ENCODE results near the gene GAPVD1. TPM values are rescaled to one million over a fixed set of nuclear protein-coding genes. Genes with fewer than 3 reads are reported as not detected.

GAPVD1 gene
- total and polyA plus RNA-seq, 2 of the 8 experiments (the other 6 are each of a cell fraction or from before 2014, with no cell fraction given): 5.5 to 40.5 TPM

GRCh38 chr9:125397736-125398135 lies 136.1 kb downstream of the GAPVD1 start:
- WGBS, 2 experiments (ENCODE audit: extremely low coverage in 1 of 2, insufficient coverage in 1 of 2, insufficient read length in 1 of 2, insufficient replicate concordance in 2 of 2, low coverage in 1 of 2, low lambda C conversion rate in 2 of 2, missing lambda C conversion rate in 1 of 2): 94% methylated on average over 11 of the region's 11 CpGs; no CpG with 5 or more reads in 1 of the 2 experiments
- H3K4ac ChIP-seq (replicated peaks; ENCODE audit: insufficient read length, low read depth, low read length): no peak overlapping the region
- TF ChIP-seq BACH1 (IDR thresholded peaks at IDR 0.05; ENCODE audit: low read length) (no peak), YY1 (IDR thresholded peaks at IDR 0.05; ENCODE audit: low read depth, low read length) (peak; percentile 44; the same call in 1 of the 2 replicates)
- H4K5ac ChIP-seq (ENCODE audit: insufficient read length, low read depth, low read length): no peak overlapping the region
- no peak overlapping the region for H3K4me3 ChIP-seq (ENCODE audit: extremely low read depth in 1 of 4, insufficient read depth in 2 of 4, low read depth in 3 of 4, low read length in 4 of 4)
- no peak overlapping the region for H2AK5ac ChIP-seq (ENCODE audit: low read depth, low read length)
- no peaks in the 10 kb centered on the region for H3K79me1 ChIP-seq (ENCODE audit: low read depth, low read length)
- H4K8ac ChIP-seq (ENCODE audit: extremely low read depth, insufficient read depth, low read length): peak overlapping the region; percentile 79; the same call in 1 of the 2 replicates
- DNase-seq (ENCODE audit: low read depth in 1 of 2, low spot score in 2 of 2) (no peak), FAIRE-seq (no peak)
- H3K4me2 ChIP-seq (ENCODE audit: insufficient read depth in 1 of 2, low read depth in 2 of 2, low read length in 2 of 2): no peak overlapping the region
- no peak overlapping the region for H2BK15ac ChIP-seq (ENCODE audit: low read length)
- H4K20me1 ChIP-seq (replicated peaks in 1 of 2; ENCODE audit: control insufficient read depth in 1 of 2, insufficient read depth in 2 of 2, low read length in 2 of 2): no peaks in the 10 kb centered on the region
- H3K23ac ChIP-seq (ENCODE audit: insufficient read length): no peak overlapping the region
- CTCF ChIA-PET (ENCODE audit: partially characterized antibody): no interaction called here
- no peaks in the 10 kb centered on the region for H3K27me3 ChIP-seq (replicated peaks in 1 of 4; ENCODE audit: control insufficient read depth in 3 of 4, extremely low read depth in 1 of 4, insufficient read depth in 3 of 4, low read length in 3 of 4)
- H3K4me1 ChIP-seq (replicated peaks in 1 of 4; ENCODE audit: control insufficient read depth in 3 of 4, insufficient read depth in 4 of 4, low read length in 3 of 4): no peaks in the 10 kb centered on the region; a peak in 1 of 7 replicates
- no peak overlapping the region for H3K27ac ChIP-seq (ENCODE audit: low read depth, low read length)
- no peak overlapping the region for H2BK20ac ChIP-seq (ENCODE audit: low read length)
- no peak overlapping the region for H3K14ac ChIP-seq (ENCODE audit: insufficient read length)
- no peaks in the 10 kb centered on the region for H3K23me2 ChIP-seq (ENCODE audit: low read depth, low read length)
- H2AFZ ChIP-seq (ENCODE audit: low read length): no peak overlapping the region
- no peak overlapping the region for H3K18ac ChIP-seq (ENCODE audit: extremely low read depth, low read length)
- no peaks in the 10 kb centered on the region for H3K9me3 ChIP-seq (ENCODE audit: insufficient read depth in 2 of 2, low read depth in 1 of 2, low read length in 1 of 2)
- H3K36me3 ChIP-seq (ENCODE audit: control insufficient read depth in 2 of 4, insufficient read depth in 4 of 4, low read length in 3 of 4): no peaks in the 10 kb centered on the region
- no peak overlapping the region for H2BK120ac ChIP-seq (replicated peaks; ENCODE audit: low read depth, low read length)
- POLR2A ChIA-PET (ENCODE audit: partially characterized antibody): no interaction called here
- no peaks in the 10 kb centered on the region for H3K79me2 ChIP-seq (ENCODE audit: control insufficient read depth in 1 of 2, insufficient read depth in 2 of 2, low read length in 2 of 2)
- no peak overlapping the region for H3K56ac ChIP-seq (replicated peaks; ENCODE audit: insufficient read length, low read depth, low read length)
- no peak overlapping the region for H2BK12ac ChIP-seq (ENCODE audit: low read depth, low read length)
- H4K91ac ChIP-seq (replicated peaks; ENCODE audit: insufficient read length, low read length): no peak overlapping the region
- no peak overlapping the region for H3K9ac ChIP-seq (replicated peaks in 1 of 4; ENCODE audit: extremely low read depth in 1 of 4, low read depth in 3 of 4, low read length in 3 of 4)
- no peak overlapping the region for H2BK5ac ChIP-seq (ENCODE audit: low read depth, low read length)
